ENCODE measurements around the gene RBM42. TPM values are rescaled to one million over a fixed set of nuclear protein-coding genes. Genes with fewer than 3 reads are reported as not detected.

Gene RBM42
- total RNA-seq, 4 donors from 2014 or later = 77.4 to 88.3 (median 80.0) TPM

GRCh38 chr19:35621708-35622107 is 7.1 kb upstream of the RBM42 start:
- no peak for DNase-seq (ENCODE audit: low spot score in 2 of 2)
- TF ChIP-seq CTCF (IDR thresholded peaks at IDR 0.05) = no peak
- TF ChIP-seq EP300 (IDR thresholded peaks at IDR 0.05) = no peak
- TF ChIP-seq POLR2A (IDR thresholded peaks at IDR 0.05) = no peak
- Histone ChIP-seq H3K4me3 (no peak overlapping the region), H3K27me3 (no peaks in the 10 kb centered on the region), H3K27ac (no peak overlapping the region), H3K36me3 (peaks cover 0 to 52% (median 0%) of the 10 kb centered on the region in 3 donors), H3K9me3 (no peaks in the 10 kb centered on the region), H3K4me1 (no peaks in the 10 kb centered on the region)
- WGBS, 2 donors = 76 to 88% methylated on average over 9 of the region's 9 CpGs

- no peaks in the 10 kb centered on the region for H3K9me3 ChIP-seq
- no peaks in the 10 kb centered on the region for H3K27me3 ChIP-seq
- DNase-seq (ENCODE audit: low spot score in 2 of 2) = no peak
- peaks cover 0 to 6% (median under 1%) of the 10 kb centered on the region in 4 donors for H3K4me1 ChIP-seq
- H3K36me3 ChIP-seq = peaks cover 0 to 42% (median 0%) of the 10 kb centered on the region in 3 donors
- no peak overlapping the region for H3K4me3 ChIP-seq
- H3K27ac ChIP-seq = no peak overlapping the region
- WGBS, 2 donors = 87 to 89% methylated on average over 12 to 13 of the region's 13 CpGs
- TF ChIP-seq EP300 (IDR thresholded peaks at IDR 0.05) (no peak), CTCF (IDR thresholded peaks at IDR 0.05) (no peak), POLR2A (IDR thresholded peaks at IDR 0.05) (no peak)
These were observed 6.1 kb upstream of the RBM42 start for GRCh38 chr19:35622750-35623149.

- TF ChIP-seq POLR2A (IDR thresholded peaks at IDR 0.05) (no peak), CTCF (IDR thresholded peaks at IDR 0.05) (no peak), EP300 (IDR thresholded peaks at IDR 0.05) (no peak)
- peaks cover 0 to 12% (median 3%) of the 10 kb centered on the region in 4 donors for H3K4me1 ChIP-seq
- H3K27me3 ChIP-seq = no peaks in the 10 kb centered on the region
- DNase-seq (ENCODE audit: low spot score in 2 of 2) = no peak
- H3K9me3 ChIP-seq = no peaks in the 10 kb centered on the region
- WGBS, 2 donors = 88 to 89% methylated on average over 6 of the region's 6 CpGs
- H3K36me3 ChIP-seq = peaks cover 0 to 34% (median 0%) of the 10 kb centered on the region in 3 donors
- H3K27ac ChIP-seq = no peak overlapping the region
- H3K4me3 ChIP-seq = no peak overlapping the region
These were observed 5.4 kb upstream of the RBM42 start for GRCh38 chr19:35623327-35624010.

- DNase-seq (ENCODE audit: low spot score in 2 of 2) = no peak
- Histone ChIP-seq H3K27me3 (no peaks in the 10 kb centered on the region), H3K36me3 (peaks cover 0 to 30% (median 21%) of the 10 kb centered on the region in 3 donors), H3K4me3 (peak overlapping the region; percentile 44 to 99 (median 86)), H3K9me3 (no peaks in the 10 kb centered on the region), H3K4me1 (peaks cover 0 to 33% (median 10%) of the 10 kb centered on the region in 4 donors), H3K27ac (peak overlapping the region; percentile 76 to 98 (median 93))
- TF ChIP-seq EP300 (IDR thresholded peaks at IDR 0.05) = no peak
- WGBS, 2 donors = 8 to 12% methylated on average over 9 of the region's 9 CpGs
These were observed 622 bp upstream of the RBM42 start for GRCh38 chr19:35628264-35628564.

- Histone ChIP-seq H3K27ac (peak overlapping the region; percentile 76 to 98 (median 92)), H3K4me3 (peak overlapping the region; percentile 65 to 99 (median 86)), H3K36me3 (peaks cover 0 to 41% (median 31%) of the 10 kb centered on the region in 3 donors), H3K4me1 (peaks cover 0 to 33% (median 10%) of the 10 kb centered on the region in 4 donors), H3K27me3 (no peaks in the 10 kb centered on the region), H3K9me3 (no peaks in the 10 kb centered on the region)
- no peak for TF ChIP-seq EP300 (IDR thresholded peaks at IDR 0.05)
- TF ChIP-seq POLR2A (IDR thresholded peaks at IDR 0.05) = no peak
- no peak for TF ChIP-seq CTCF (IDR thresholded peaks at IDR 0.05)
- WGBS, 2 donors = 4 to 6% methylated on average over 14 to 15 of the region's 15 CpGs
- DNase-seq (ENCODE audit: low spot score in 2 of 2) = no peak
These were observed 447 bp downstream of the RBM42 start for GRCh38 chr19:35629332-35629633.
